OCI-LY7 (cell line): ENCODE measurements around the gene CTNNA2. TPM values are rescaled to one million over a fixed set of nuclear protein-coding genes. Genes with fewer than 3 reads are reported as not detected.
A peak's percentile ranks its signal among the peaks of the same experiment; 100 is the strongest.

Source experiments
- BruUV-seq: library from RNA; stranded (reverse); fragments of 400-500 nt; replicated peaks from 2 replicates; lab custom pipeline; 2021; lab: Mats Ljungman, UMichigan
- CTCF ChIA-PET: fragments of 300-600 bp; sonication (Branson Sonifier 250); formaldehyde crosslinking; loops from one replicate; lab custom pipeline; 2022; ENCODE audit warnings: antibody characterized with exemption; ENCODE audit not compliant: unreplicated experiment; lab: Charles Lee
- POLR2A ChIA-PET: fragments of 300-600 bp; sonication (Branson Sonifier 250); formaldehyde crosslinking; loops from one replicate; lab custom pipeline; 2022; ENCODE audit warnings: antibody characterized with exemption; lab: Charles Lee
- DNase-seq: peaks from one replicate; pipeline ENCODE4 v3.0.0-alpha.2; 2015; ENCODE audit warnings: low spot score
- H2AFZ ChIP-seq: fragments of 200-600 bp; sonication (generic), shearing (Covaris generic); 2 replicates; pipeline ENCODE4 v1.6.1; 2014; ENCODE audit warnings: mild to moderate bottlenecking, antibody characterized with exemption, low read length, moderate library complexity
- H3K27ac ChIP-seq: fragments of 200-600 bp; sonication (generic); 2 replicates; pipeline ENCODE4 v1.5.1; 2014; ENCODE audit warnings: mixed run types, low read depth, mild to moderate bottlenecking, moderate library complexity, low read length, inconsistent platforms; ENCODE audit not compliant: poor library complexity, severe bottlenecking
- H3K36me3 ChIP-seq: fragments of 200-600 bp; sonication (generic); 2 replicates; pipeline ENCODE4 v1.6.1; 2014; ENCODE audit warnings: mild to moderate bottlenecking, antibody characterized with exemption, low read length, moderate library complexity, mixed read lengths; ENCODE audit not compliant: insufficient read depth
- H3K4me1 ChIP-seq: fragments of 200-600 bp; sonication (generic); 2 replicates; pipeline ENCODE4 v1.5.1; 2014; ENCODE audit warnings: mild to moderate bottlenecking, low read length; ENCODE audit not compliant: insufficient read depth, poor library complexity, severe bottlenecking
- H3K4me2 ChIP-seq: fragments of 200-600 bp; sonication (generic); 2 replicates; pipeline ENCODE4 v1.6.1; 2014; ENCODE audit warnings: mild to moderate bottlenecking, low read length
- H3K4me3 ChIP-seq: fragments of 200-600 bp; sonication (generic); 2 replicates; pipeline ENCODE4 v1.5.1; 2014; ENCODE audit warnings: mild to moderate bottlenecking, low read depth, low read length; ENCODE audit not compliant: poor library complexity, severe bottlenecking
- H3K79me2 ChIP-seq: fragments of 200-600 bp; sonication (generic); 2 replicates; pipeline ENCODE4 v1.6.1; 2016; ENCODE audit warnings: low read depth, mild to moderate bottlenecking, low read length, moderate library complexity, mixed read lengths; ENCODE audit not compliant: insufficient read depth
- H3K9me2 ChIP-seq: fragments of 200-600 bp; sonication (generic); 2 replicates; pipeline ENCODE4 v1.6.1; 2016; ENCODE audit warnings: mild to moderate bottlenecking, low read length, mixed read lengths; ENCODE audit not compliant: insufficient read depth
- H3K9me3 ChIP-seq: fragments of 200-600 bp; sonication (generic); 2 replicates; pipeline ENCODE4 v1.6.1; 2014; ENCODE audit warnings: mild to moderate bottlenecking, mixed run types, low read length, mixed read lengths
- H4K20me1 ChIP-seq: fragments of 200-600 bp; sonication (generic); 2 replicates; pipeline ENCODE4 v1.6.1; 2014; ENCODE audit warnings: mild to moderate bottlenecking, antibody characterized with exemption, low read length, moderate library complexity, mixed read lengths; ENCODE audit not compliant: insufficient read depth
- EZH2phosphoT487 ChIP-seq: fragments of 200-600 bp; sonication (generic); IDR thresholded peaks from 2 replicates; pipeline ENCODE4 v1.6.1; 2018; ENCODE audit warnings: low read depth, borderline replicate concordance, mild to moderate bottlenecking, mixed run types, antibody characterized with exemption, low read length, moderate library complexity, mixed read lengths
- intact Hi-C: fragments of 100-400 bp; cut with micrococcal nuclease; formaldehyde crosslinking; loops from one replicate; pipeline ENCODE4 v1.10.0; 2022; ENCODE audit not compliant: unreplicated experiment
- total RNA-seq, 2 experiments: library from RNA; depleted of rRNA in 1 of 2; stranded (reverse); fragments of >200 nt in 1 of 2; shearing (Covaris generic) in 1 of 2; gene quantifications; 2 replicates each; pipeline ENCODE4 v1.2.3, GENCODE V29; 2014 to 2022
- TF ChIP-seq, protein P1 (sequence below): fragments of 200-600 bp; sonication (generic); conservative IDR thresholded peaks from 2 replicates; pipeline ENCODE4 v1.5.1; 2014; ENCODE audit warnings: mild to moderate bottlenecking, antibody characterized with exemption, low read length, moderate library complexity, mixed read lengths

Gene CTNNA2
- total RNA-seq, 2 experiments from 2014 or later, result 0.19 to 2.7 TPM

DNA sequence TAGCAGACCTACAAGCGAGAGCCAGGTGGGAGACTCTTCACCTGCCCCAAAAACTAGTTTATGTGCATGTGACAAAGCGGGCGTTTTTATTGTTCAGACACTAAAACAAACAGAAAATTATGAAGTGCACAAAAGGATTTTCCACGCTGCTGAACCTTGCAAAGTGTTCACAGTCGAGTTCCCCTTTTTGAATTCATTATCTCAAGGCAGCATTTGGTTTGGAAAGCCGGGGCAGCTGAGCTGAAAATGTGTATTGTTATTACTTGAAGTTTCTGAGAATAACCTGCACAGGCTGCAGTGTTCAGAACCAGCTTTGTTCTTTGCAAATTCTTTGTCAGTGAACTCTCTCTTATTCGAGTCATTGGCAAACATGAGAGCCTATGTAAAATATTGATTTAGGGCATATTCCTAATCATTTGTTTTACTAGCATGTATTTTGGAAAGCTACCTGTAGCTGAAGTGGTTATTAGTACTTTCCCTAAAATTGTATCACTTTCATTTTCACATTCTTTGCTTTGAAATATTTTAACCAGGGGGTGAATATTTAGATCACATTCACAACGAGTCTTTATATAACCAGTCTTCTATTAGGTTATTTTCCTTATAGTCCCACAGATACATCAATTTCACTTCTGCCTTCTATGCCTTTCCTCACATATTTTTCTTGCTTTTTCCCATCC, 732.2 kb downstream of the CTNNA2 start:
- ChIA-PET POLR2A (no interaction called here), CTCF (no interaction called here)
- Histone ChIP-seq H3K4me3 (no peak overlapping the region), H2AFZ (no peak overlapping the region), H3K9me3 (no peaks in the 10 kb centered on the region), H4K20me1 (no peaks in the 10 kb centered on the region), H3K4me1 (no peaks in the 10 kb centered on the region), H3K27ac (no peak overlapping the region), H3K79me2 (no peaks in the 10 kb centered on the region), H3K4me2 (0 out of 2 replicates have a peak overlapping the region, but pooled peaks have one; percentile 26), H3K9me2 (no peaks in the 10 kb centered on the region), H3K36me3 (no peaks in the 10 kb centered on the region)
- no TSS peak for BruUV-seq
- no peak for DNase-seq
- intact Hi-C loops, result no loop called here
- TF ChIP-seq, protein P1, sequence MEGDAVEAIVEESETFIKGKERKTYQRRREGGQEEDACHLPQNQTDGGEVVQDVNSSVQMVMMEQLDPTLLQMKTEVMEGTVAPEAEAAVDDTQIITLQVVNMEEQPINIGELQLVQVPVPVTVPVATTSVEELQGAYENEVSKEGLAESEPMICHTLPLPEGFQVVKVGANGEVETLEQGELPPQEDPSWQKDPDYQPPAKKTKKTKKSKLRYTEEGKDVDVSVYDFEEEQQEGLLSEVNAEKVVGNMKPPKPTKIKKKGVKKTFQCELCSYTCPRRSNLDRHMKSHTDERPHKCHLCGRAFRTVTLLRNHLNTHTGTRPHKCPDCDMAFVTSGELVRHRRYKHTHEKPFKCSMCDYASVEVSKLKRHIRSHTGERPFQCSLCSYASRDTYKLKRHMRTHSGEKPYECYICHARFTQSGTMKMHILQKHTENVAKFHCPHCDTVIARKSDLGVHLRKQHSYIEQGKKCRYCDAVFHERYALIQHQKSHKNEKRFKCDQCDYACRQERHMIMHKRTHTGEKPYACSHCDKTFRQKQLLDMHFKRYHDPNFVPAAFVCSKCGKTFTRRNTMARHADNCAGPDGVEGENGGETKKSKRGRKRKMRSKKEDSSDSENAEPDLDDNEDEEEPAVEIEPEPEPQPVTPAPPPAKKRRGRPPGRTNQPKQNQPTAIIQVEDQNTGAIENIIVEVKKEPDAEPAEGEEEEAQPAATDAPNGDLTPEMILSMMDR, result no peak
- TF ChIP-seq EZH2phosphoT487, result no peak

DNA sequence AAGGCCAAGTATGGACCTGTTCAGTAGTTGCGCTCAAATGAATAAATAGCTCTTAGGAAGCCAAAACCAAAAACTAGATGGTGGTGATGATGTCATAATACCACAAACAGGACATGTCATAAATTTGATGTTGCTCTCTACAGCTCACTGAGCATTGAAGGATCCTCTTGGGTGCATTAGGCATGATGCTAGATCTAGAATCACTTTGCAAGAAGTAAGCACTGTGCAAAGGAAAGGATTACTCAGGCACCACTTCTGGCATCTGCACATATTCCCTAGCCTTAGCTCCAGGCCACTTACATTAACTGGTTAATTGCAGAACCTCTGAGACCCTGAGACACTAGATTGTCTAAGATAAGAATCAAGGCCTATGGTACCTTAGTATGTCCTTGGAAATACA, 733.7 kb downstream of the CTNNA2 start:
- intact Hi-C loops, result no loop called here
- H4K20me1 ChIP-seq, result no peaks in the 10 kb centered on the region

More for the DNA sequence above, 733.7 kb downstream of the CTNNA2 start:
- BruUV-seq, result no TSS peak
- H3K36me3 ChIP-seq, result no peaks in the 10 kb centered on the region
- no peak overlapping the region for H3K4me2 ChIP-seq
- H3K9me2 ChIP-seq, result no peaks in the 10 kb centered on the region
- no peaks in the 10 kb centered on the region for H3K79me2 ChIP-seq
- no peak for DNase-seq
- no peak overlapping the region for H3K27ac ChIP-seq
- TF ChIP-seq EZH2phosphoT487, result no peak
- TF ChIP-seq, protein P1, result no peak
- H3K9me3 ChIP-seq, result no peaks in the 10 kb centered on the region
- H2AFZ ChIP-seq, result no peak overlapping the region
- H3K4me3 ChIP-seq, result no peak overlapping the region
- CTCF ChIA-PET, result no interaction called here
- H3K4me1 ChIP-seq, result no peaks in the 10 kb centered on the region
- POLR2A ChIA-PET, result interaction anchor here (0.7 kb wide), 1 partner anchor 14 kb away, joined by 3 read pairs; no protein-coding TSS in a partner anchor
